ENCODE data around the gene ELMO1. TPM values are rescaled to one million over a fixed set of nuclear protein-coding genes. Genes with fewer than 3 reads are reported as not detected.

Gene ELMO1
- polyA plus RNA-seq, 1 experiment = not detected

DNA sequence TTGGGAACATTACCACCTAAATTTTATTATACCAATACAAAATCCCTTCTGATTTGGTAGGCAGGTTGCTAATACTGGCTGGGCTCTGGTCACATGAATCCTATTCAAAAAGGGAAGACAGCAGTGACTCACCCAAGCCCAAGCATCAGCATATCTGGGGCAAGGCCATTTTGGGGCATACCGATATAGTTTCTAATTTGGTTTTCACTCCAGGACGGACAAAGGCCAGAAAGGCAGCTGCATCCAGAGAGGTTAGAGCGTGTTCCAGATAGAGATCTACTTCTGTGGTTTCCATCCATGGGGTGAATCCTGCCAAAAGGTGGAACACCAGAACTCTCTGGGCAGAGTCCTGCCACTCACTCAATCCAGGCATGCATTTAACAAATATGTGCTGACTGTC lies 335.8 kb downstream of the ELMO1 start:
- no peak for DNase-seq (ENCODE audit: low read depth, low spot score)
- Histone ChIP-seq H3K27me3 (ENCODE audit: control insufficient read depth, insufficient read depth, low read length) (no peaks in the 10 kb centered on the region), H3K27ac (ENCODE audit: low read depth, low read length) (no peak overlapping the region), H3K9me3 (ENCODE audit: control insufficient read depth, insufficient read depth, low read length) (no peaks in the 10 kb centered on the region), H3K4me3 (ENCODE audit: low read depth, low read length) (no peak overlapping the region)
- CTCF ChIA-PET = interaction anchor here (1.1 kb wide), 1 partner anchor 17 kb away, joined by 3 read pairs; no protein-coding TSS in a partner anchor
- POLR2A ChIA-PET = no interaction called here
- TF ChIP-seq, protein P1, sequence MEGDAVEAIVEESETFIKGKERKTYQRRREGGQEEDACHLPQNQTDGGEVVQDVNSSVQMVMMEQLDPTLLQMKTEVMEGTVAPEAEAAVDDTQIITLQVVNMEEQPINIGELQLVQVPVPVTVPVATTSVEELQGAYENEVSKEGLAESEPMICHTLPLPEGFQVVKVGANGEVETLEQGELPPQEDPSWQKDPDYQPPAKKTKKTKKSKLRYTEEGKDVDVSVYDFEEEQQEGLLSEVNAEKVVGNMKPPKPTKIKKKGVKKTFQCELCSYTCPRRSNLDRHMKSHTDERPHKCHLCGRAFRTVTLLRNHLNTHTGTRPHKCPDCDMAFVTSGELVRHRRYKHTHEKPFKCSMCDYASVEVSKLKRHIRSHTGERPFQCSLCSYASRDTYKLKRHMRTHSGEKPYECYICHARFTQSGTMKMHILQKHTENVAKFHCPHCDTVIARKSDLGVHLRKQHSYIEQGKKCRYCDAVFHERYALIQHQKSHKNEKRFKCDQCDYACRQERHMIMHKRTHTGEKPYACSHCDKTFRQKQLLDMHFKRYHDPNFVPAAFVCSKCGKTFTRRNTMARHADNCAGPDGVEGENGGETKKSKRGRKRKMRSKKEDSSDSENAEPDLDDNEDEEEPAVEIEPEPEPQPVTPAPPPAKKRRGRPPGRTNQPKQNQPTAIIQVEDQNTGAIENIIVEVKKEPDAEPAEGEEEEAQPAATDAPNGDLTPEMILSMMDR (IDR thresholded peaks at IDR 0.05; ENCODE audit: low read depth, low read length) = no peak

DNA sequence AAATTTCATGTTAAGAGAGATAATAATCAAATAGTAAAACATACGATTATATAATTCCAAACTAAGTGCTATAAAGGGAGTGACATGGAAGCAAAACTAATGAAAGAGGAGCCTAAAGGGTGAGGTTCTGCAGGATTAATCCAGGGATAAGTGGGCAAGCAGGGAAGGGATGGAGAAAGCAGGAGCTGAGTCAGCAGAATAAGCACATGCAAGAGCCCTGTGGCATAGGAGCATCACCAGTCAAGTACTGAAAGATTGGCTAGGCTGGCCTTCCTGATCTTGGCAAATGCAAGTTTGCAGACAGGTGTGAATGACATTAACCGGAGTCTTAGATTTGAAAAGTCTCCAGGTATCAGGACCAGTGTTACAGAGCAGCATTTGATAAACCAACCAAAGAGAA lies 336.4 kb downstream of the ELMO1 start:
- no peaks in the 10 kb centered on the region for H3K27me3 ChIP-seq (ENCODE audit: control insufficient read depth, insufficient read depth, low read length)
- POLR2A ChIA-PET = no interaction called here
- H3K9me3 ChIP-seq (ENCODE audit: control insufficient read depth, insufficient read depth, low read length) = no peaks in the 10 kb centered on the region
- H3K27ac ChIP-seq (ENCODE audit: low read depth, low read length) = no peak overlapping the region
- CTCF ChIA-PET = no interaction called here
- no peak for DNase-seq (ENCODE audit: low read depth, low spot score)
- TF ChIP-seq, protein P1 (IDR thresholded peaks at IDR 0.05; ENCODE audit: low read depth, low read length) = no peak
- H3K4me3 ChIP-seq (ENCODE audit: low read depth, low read length) = no peak overlapping the region

DNA sequence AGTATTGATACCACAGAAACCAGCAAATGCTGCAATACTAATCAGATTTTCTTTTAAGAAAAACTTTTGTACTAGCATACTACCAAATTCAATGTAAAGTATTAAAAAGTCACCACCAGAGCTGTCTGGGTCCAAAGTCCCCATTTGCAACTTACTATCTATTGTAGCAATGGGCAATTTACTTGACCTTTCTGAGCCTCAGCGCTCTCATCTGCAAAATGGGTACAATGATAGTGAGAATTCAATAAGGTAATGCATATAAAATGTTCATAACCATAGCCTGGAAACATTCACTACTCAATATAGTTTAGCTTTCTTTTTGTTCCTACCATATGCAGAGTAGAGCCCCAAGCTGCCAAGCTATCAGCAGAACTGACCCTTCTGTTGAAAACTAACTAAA lies 337.2 kb downstream of the ELMO1 start:
- CTCF ChIA-PET = interaction anchor here (0.6 kb wide), 1 partner anchor 106 kb away, joined by 7 read pairs; no protein-coding TSS in a partner anchor
- no peak overlapping the region for H3K4me3 ChIP-seq (ENCODE audit: low read depth, low read length)
- no peak for DNase-seq (ENCODE audit: low read depth, low spot score)

DNA sequence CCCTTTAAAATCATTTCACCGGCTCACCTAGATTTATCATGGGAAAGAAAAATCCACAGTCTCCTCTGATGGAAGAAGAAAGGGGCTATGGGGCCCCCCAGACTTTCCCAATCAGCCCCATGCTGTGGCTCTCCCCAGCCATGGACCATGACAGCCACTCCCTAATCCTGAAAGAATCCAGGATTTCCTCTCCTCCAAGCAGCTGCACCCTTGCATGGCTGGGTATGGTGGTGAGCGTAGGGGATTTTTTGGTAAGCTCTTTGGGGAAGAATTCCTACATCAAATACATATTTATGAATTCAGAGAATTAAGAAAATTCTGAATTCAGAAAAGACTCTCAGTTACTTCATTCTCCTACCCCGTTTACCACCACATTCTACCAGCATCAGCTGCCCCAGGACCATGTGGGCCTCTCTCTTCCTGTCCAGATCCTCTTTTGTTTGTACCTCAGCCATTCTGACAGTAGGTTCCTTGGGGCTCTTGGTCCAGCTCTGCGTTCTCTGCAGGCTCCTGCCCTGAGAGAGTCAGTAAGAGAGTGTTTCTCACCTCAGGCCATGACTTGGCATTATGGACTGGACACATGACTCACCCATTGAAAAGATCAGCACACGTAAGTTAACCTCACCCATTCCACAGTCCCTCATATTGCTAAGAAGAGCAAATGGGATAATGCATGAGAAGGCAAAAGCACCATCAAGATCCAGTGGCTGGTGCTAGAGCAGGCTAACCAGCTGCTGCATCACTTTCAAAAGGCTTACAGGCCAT lies 337.8 kb downstream of the ELMO1 start:
- TF ChIP-seq, protein P1 (IDR thresholded peaks at IDR 0.05; ENCODE audit: low read depth, low read length) = no peak
- Histone ChIP-seq H3K27me3 (ENCODE audit: control insufficient read depth, insufficient read depth, low read length) (no peaks in the 10 kb centered on the region), H3K9me3 (ENCODE audit: control insufficient read depth, insufficient read depth, low read length) (no peaks in the 10 kb centered on the region), H3K4me3 (ENCODE audit: low read depth, low read length) (no peak overlapping the region), H3K27ac (ENCODE audit: low read depth, low read length) (no peak overlapping the region)
- ChIA-PET CTCF (interaction anchor here (0.6 kb wide), 1 partner anchor 106 kb away, joined by 7 read pairs; no protein-coding TSS in a partner anchor), POLR2A (no interaction called here)
- DNase-seq (ENCODE audit: low read depth, low spot score) = no peak

More for the DNA sequence above, 337.2 kb downstream of the ELMO1 start:
- no peak overlapping the region for H3K27ac ChIP-seq (ENCODE audit: low read depth, low read length)
- POLR2A ChIA-PET = no interaction called here
- no peaks in the 10 kb centered on the region for H3K27me3 ChIP-seq (ENCODE audit: control insufficient read depth, insufficient read depth, low read length)
- TF ChIP-seq, protein P1 (IDR thresholded peaks at IDR 0.05; ENCODE audit: low read depth, low read length) = no peak
- H3K9me3 ChIP-seq (ENCODE audit: control insufficient read depth, insufficient read depth, low read length) = no peaks in the 10 kb centered on the region

DNA sequence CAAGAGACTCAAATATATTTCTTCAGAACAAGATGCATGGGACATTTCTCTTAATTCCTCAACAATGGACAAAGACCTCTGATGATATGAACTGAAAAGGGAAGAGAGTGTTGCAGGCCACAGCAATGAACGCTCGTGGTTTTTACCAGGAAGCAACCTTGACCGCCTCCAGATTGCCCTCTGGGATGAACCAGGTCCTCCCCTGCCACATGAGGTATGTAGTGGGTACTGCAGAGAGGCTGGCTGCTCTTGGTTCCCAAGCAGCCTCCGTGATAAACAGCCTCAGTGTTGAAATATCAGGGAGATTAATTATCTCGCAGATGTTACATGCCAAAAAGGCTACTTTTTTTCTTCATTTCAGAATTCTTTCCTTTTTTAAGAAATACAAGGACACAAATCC lies 338.8 kb downstream of the ELMO1 start:
- H3K27me3 ChIP-seq (ENCODE audit: control insufficient read depth, insufficient read depth, low read length) = no peaks in the 10 kb centered on the region
- no peaks in the 10 kb centered on the region for H3K9me3 ChIP-seq (ENCODE audit: control insufficient read depth, insufficient read depth, low read length)
- no peak overlapping the region for H3K4me3 ChIP-seq (ENCODE audit: low read depth, low read length)
- POLR2A ChIA-PET = no interaction called here
- DNase-seq (ENCODE audit: low read depth, low spot score) = no peak
- TF ChIP-seq, protein P1 (IDR thresholded peaks at IDR 0.05; ENCODE audit: low read depth, low read length) = no peak
- CTCF ChIA-PET = no interaction called here
- no peak overlapping the region for H3K27ac ChIP-seq (ENCODE audit: low read depth, low read length)
